Activated T-cell treated with anti-CD3 and anti-CD28 coated beads, Interleukin-2, amount 50 U/mL, for 4 hours (primary cell): ENCODE measurements around the gene LAMA2. TPM values are rescaled to one million over a fixed set of nuclear protein-coding genes. Genes with fewer than 3 reads are reported as not detected.

Source experiments
- ATAC-seq, 2 donors: fragments of 200-7000 bp; cut with Tn5 transposase; one replicate each; pipeline ENCODE4 v1.10.0; 2021
- DNase-seq: peaks from one replicate; pipeline ENCODE4 v3.0.0-alpha.2; 2020
- H3K27me3 Mint-ChIP-seq: one replicate; pipeline ENCODE4 v1.8.0; 2021; ENCODE audit warnings: low read depth, mixed read lengths
- H3K36me3 Mint-ChIP-seq: one replicate; pipeline ENCODE4 v1.8.0; 2022; ENCODE audit warnings: mixed read lengths; ENCODE audit not compliant: insufficient read depth
- H3K4me1 Mint-ChIP-seq: one replicate; pipeline ENCODE4 v1.8.0; 2021; ENCODE audit warnings: low read depth, mixed read lengths
- H3K4me3 Mint-ChIP-seq: one replicate; pipeline ENCODE4 v1.8.0; 2021; ENCODE audit warnings: mild to moderate bottlenecking, moderate library complexity, mixed read lengths
- H3K9me3 Mint-ChIP-seq: one replicate; pipeline ENCODE4 v1.8.0; 2021; ENCODE audit warnings: mixed read lengths
- total RNA-seq, 3 donors: library from RNA; stranded (reverse); gene quantifications; one replicate each; pipeline ENCODE4 v1.2.1, GENCODE V29; 2021

LAMA2 gene
- total RNA-seq, 3 donors from 2014 or later = 2.1 to 4.7 (median 3.8) TPM

DNA sequence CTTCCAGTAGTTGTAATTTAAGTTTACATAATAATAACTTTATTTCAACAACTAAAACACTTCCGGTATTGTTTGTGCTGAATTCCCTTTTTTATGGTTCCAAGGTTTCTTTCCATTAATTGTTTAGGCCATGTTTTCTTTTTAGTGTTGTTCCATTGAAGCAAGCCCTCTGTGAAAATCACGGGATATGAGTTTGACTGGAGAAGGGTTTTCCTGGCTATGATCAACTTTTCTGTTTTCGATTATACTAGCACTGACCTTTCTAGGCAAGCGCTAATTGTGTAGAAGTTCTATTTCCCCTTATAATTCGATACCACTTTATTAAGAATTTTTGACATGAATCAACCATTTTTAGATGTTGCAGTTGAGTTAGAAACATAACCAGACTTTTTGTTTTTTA is 2.4 kb downstream of the LAMA2 start:
- Mint-ChIP-seq H3K27me3 (peaks cover 24% of the 10 kb centered on the region), H3K9me3 (no peaks in the 10 kb centered on the region), H3K4me3 (no peak overlapping the region), H3K4me1 (peaks cover 4% of the 10 kb centered on the region), H3K36me3 (no peaks in the 10 kb centered on the region)
- ATAC-seq (no peak), DNase-seq (no peak)

DNA sequence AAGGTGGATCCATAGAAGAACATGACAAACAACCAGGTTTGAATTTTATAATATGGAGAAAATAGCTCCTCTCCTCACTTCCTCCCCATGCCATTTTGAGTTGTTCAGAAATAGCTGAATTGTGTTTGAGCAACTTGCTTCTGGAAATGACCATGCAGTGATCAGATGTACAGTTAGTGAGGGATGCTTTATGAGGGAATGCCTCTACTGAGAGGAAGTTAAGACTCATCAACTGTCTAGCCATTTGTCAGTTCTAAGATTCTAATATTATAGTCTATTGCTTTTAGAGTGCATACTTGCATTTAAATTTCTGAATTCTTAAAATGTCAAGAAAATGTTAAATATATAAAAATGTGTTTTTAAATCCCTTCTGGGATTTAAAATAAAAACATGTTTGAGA is 3.8 kb downstream of the LAMA2 start:
- no peaks in the 10 kb centered on the region for H3K9me3 Mint-ChIP-seq
- ATAC-seq (no peak), DNase-seq (no peak)
- no peak overlapping the region for H3K4me3 Mint-ChIP-seq
- no peaks in the 10 kb centered on the region for H3K36me3 Mint-ChIP-seq
- peaks cover 4% of the 10 kb centered on the region for H3K4me1 Mint-ChIP-seq
- H3K27me3 Mint-ChIP-seq = peaks cover 21% of the 10 kb centered on the region

DNA sequence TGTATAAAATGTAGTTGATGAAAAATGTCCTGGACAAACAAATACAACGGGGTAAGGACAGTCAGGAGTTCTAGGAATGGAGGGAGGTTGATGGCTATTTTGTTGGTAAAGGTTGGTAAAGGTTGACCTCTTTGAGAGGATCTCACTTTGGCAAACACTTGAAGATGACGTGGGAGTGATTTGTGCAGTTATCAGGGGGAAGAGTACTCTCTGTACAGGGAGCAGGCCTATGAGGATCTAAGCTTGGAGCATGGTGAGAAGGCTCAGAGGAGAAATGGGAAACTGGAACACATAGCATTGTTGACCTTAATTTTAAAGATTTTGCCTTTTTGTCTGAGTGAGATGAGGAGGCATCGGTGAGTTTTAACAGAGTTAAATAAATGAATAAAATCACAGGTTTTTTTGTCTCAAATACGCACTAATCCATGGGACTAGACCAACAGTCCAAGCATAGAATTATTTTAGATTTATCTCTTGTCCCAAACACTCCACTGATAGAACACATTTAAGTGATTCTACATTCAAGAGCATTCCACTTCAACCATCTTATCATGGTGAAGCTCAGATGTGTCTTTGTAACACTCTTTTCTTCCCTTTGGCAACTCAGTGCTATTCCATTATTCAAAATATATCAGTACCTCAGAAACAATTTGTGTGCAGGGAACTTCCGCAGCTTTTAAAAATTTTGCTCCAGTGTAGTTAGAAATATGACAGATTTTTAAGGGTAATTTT is 5.7 kb downstream of the LAMA2 start:
- peaks cover 9% of the 10 kb centered on the region for H3K27me3 Mint-ChIP-seq
- no peaks in the 10 kb centered on the region for H3K4me1 Mint-ChIP-seq
- H3K4me3 Mint-ChIP-seq = no peak overlapping the region
- H3K36me3 Mint-ChIP-seq = no peaks in the 10 kb centered on the region
- DNase-seq (no peak), ATAC-seq (no peak)
- H3K9me3 Mint-ChIP-seq = no peaks in the 10 kb centered on the region

DNA sequence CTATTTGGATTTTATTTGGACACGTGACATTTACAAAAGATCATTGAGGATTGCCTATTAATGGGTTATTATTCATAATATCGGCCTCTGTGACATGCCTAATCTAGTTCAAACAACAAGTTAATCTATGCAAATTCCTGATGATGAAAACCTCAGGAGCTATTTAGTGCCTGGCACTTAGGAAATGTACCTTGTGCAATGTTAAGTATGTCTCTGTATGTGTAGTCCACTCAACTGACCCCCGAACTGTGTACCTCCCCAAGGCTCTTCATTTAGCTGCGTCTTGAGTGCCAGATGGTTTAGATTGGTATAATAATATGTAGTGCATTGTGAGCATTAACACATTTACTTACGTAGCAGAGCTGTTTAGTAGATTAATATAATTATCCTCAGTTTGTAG is 6.9 kb downstream of the LAMA2 start:
- DNase-seq = no peak
- ATAC-seq = no peak
- Mint-ChIP-seq H3K4me1 (no peaks in the 10 kb centered on the region), H3K36me3 (no peaks in the 10 kb centered on the region), H3K9me3 (peaks cover 1% of the 10 kb centered on the region), H3K27me3 (peaks cover 3% of the 10 kb centered on the region), H3K4me3 (no peak overlapping the region)

DNA sequence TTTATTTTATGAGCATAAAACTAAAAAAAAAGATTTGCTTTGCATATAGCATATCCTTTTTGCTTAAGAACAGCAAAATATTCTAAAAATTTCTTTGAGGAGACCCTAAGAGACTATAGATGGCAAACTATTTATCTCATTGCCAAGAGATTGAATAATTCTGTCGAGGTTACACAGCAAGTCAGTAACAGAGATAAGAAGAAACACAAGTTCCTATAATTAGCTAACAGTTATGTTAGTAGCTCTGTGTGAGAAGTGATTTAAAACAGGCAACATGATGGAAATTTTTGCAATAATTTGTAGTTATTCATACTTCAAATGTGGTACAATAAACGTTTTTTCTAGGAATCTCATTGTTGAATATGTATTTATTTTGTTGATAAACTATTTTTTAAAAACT is 9.1 kb downstream of the LAMA2 start:
- no peak for ATAC-seq
- Mint-ChIP-seq H3K27me3 (no peaks in the 10 kb centered on the region), H3K36me3 (no peaks in the 10 kb centered on the region), H3K4me3 (no peak overlapping the region), H3K4me1 (no peaks in the 10 kb centered on the region), H3K9me3 (peaks cover 3% of the 10 kb centered on the region)
- DNase-seq = no peak

DNA sequence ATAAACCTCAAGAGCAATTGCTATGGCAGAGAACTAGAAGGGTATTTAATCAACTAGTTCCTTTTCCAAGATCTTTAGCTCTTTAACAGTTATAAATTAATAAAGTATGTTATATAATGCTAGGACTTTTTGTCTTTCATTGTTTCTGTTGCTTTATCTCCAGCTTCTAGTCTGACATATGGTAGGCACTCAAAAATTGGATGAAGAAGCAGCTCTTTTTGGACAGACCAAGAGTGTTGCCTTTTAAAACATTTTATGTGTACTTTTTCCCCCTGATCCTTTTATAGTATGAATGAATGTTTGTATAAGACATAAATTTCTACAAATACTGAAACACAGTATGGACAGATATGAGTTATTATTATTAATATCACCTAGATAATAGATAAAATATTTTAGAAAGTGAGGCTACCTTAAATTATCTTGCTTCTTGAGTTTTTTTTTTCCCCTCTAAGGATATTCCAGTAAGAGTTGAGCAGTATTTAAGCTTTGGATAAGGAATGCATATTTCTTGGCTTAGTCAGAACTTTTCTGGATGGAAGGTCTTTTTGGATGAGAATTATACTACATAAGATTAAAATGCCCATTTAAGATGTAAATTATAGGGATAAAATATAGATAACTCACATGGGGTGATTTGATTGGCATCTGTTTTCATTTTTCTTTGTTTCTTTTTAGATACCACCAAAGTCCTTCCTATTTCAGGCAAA is 16.6 kb downstream of the LAMA2 start:
- H3K4me3 Mint-ChIP-seq = no peak overlapping the region
- no peaks in the 10 kb centered on the region for H3K27me3 Mint-ChIP-seq
- DNase-seq = no peak
- no peaks in the 10 kb centered on the region for H3K4me1 Mint-ChIP-seq
- ATAC-seq = no peak
- H3K9me3 Mint-ChIP-seq = peaks cover 3% of the 10 kb centered on the region
- no peaks in the 10 kb centered on the region for H3K36me3 Mint-ChIP-seq

DNA sequence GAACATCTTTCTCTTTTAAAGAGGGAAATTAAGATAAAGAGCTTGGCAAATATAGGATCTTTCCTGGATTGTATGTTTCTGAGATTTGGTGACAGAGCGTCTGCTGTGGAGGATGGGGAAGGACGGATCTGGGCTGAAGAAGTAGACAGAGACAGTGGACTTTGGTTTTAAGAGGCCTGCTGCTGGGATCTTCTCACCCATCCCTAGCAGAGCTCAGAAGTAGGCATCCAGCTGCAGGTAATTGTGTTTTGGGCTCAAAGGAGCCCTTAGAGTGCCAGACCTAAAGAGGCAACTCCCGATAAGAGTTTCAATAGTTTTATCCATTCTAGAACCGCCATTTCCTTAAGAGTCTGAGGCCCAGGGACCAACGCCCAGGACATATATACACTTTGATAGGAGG is 20.8 kb downstream of the LAMA2 start:
- Mint-ChIP-seq H3K4me1 (no peaks in the 10 kb centered on the region), H3K4me3 (no peak overlapping the region), H3K36me3 (no peaks in the 10 kb centered on the region), H3K9me3 (no peaks in the 10 kb centered on the region), H3K27me3 (no peaks in the 10 kb centered on the region)
- DNase-seq = no peak
- ATAC-seq = no peak

DNA sequence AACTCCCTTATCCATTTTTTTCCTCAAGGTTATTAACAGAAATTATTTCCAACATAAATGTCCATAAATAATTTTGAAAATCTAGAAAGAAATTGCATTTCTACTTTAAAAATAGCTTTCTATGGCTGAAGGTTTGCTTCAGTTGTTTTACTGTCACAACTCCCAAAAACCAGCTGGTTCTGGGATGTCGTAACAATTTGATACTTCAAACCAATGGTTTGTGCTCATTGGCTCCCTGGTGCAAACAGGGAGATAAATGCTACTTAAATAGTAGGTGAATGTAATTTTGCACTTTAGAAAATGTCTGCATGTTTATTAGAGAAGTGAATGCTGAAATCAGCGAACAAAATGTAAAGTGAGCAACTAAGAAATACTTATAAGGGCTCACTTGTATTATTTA is 31.1 kb downstream of the LAMA2 start:
- Mint-ChIP-seq H3K4me3 (no peak overlapping the region), H3K9me3 (peaks cover 3% of the 10 kb centered on the region), H3K4me1 (no peaks in the 10 kb centered on the region), H3K27me3 (peaks cover 3% of the 10 kb centered on the region), H3K36me3 (no peaks in the 10 kb centered on the region)
- DNase-seq (no peak), ATAC-seq (no peak)

DNA sequence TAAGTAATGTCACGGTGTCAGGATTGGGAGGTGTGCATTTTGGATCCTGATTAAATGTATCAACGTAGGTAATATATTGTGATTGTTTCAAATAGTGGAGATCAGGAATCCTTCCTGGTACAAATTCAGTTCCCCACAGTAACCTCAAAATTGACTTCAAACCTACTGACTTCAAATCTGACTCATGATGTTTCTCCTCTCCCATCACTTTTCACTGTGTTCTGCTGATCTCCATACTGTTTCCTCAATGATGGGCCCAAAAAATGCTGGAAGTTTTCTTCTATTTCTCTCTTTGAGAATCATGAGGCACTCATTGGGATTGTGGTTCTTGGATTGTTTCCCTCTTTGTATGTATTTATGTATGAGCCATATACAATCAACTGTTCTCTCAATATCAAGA is 35.9 kb downstream of the LAMA2 start:
- ATAC-seq (no peak), DNase-seq (no peak)
- no peaks in the 10 kb centered on the region for H3K36me3 Mint-ChIP-seq
- no peaks in the 10 kb centered on the region for H3K4me1 Mint-ChIP-seq
- no peaks in the 10 kb centered on the region for H3K9me3 Mint-ChIP-seq
- no peak overlapping the region for H3K4me3 Mint-ChIP-seq
- no peaks in the 10 kb centered on the region for H3K27me3 Mint-ChIP-seq

DNA sequence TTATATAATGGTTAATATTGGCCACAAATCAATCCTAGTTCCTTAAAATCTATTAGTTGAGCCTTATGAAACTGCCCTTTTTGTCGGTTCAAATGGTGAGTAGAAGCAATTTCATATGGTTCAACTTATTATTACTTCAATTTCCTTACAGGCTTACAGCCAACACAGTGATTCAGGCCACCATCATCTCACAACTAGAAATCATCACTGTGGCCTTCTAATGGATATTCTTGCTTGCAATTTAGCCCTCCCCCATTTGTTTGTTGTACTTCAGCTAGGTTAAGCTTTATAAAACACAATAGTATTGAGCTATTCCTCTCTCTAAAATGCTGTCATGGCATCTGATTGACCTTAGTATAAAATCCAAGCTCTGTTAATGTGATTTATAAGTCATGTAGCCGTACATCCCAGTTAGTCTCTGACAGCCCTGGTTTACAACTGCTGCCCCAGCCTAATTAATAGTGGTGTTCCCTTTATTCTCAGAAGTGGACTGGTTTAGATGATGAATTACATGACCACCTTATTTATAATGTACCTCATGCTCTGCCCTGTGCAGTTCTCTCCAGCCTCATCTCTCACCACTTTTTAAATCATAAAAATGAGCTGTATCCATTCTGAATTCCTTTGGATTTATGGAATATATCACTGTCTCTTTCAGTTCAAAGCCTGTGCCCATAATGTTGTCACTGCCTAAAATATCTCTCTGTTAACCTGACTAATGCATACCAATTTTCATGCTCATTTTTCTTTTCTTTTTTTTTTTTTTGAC is 36.7 kb downstream of the LAMA2 start:
- H3K36me3 Mint-ChIP-seq = no peaks in the 10 kb centered on the region
- ATAC-seq (no peak), DNase-seq (no peak)
- H3K4me3 Mint-ChIP-seq = no peak overlapping the region
- no peaks in the 10 kb centered on the region for H3K27me3 Mint-ChIP-seq
- no peaks in the 10 kb centered on the region for H3K4me1 Mint-ChIP-seq
- no peaks in the 10 kb centered on the region for H3K9me3 Mint-ChIP-seq

DNA sequence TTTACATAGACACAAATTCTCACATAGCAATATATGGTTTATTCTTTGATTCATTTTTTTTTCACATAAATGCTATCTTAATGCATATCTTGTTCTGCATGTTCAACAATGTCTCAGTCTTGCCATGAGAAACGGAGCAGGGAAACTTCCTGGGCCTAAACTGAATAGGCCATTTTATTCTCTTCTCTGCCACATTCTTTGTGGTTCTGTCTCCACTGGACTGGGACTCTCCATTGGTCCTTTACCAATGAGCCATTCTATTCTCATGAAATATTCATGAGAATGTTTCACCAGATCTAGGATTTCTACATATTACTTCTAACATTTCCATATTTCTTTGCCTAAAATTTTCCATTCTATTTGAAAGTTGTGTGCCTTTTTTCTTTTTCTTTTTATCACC is 42.8 kb downstream of the LAMA2 start:
- no peaks in the 10 kb centered on the region for H3K4me1 Mint-ChIP-seq
- DNase-seq (no peak), ATAC-seq (no peak)

DNA sequence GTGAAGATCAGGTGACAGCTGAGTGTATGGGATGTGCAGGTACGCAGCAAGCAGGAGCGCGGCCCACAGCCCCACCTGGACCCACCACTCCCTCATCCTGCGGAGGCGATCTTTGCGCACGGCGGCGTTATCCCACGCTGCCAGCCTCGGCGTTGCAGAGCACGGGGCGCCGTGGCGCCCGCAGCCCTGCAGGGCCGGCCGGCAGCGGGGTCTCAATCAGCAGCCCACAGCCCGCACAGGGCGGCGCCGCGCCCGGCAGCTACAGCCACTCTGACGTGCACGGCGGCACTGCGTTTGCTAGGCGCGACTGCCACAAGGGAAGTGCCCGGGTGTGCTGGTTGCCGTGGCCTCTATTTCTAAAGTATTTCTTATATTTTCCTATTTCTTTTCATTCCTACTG is 46.9 kb downstream of the LAMA2 start:
- Mint-ChIP-seq H3K9me3 (no peaks in the 10 kb centered on the region), H3K36me3 (no peaks in the 10 kb centered on the region), H3K4me1 (no peaks in the 10 kb centered on the region), H3K27me3 (peaks cover 3% of the 10 kb centered on the region), H3K4me3 (no peak overlapping the region)
- ATAC-seq (no peak), DNase-seq (no peak)

More for the DNA sequence above, 42.8 kb downstream of the LAMA2 start:
- Mint-ChIP-seq H3K27me3 (peaks cover 3% of the 10 kb centered on the region), H3K4me3 (no peak overlapping the region), H3K36me3 (no peaks in the 10 kb centered on the region), H3K9me3 (no peaks in the 10 kb centered on the region)

DNA sequence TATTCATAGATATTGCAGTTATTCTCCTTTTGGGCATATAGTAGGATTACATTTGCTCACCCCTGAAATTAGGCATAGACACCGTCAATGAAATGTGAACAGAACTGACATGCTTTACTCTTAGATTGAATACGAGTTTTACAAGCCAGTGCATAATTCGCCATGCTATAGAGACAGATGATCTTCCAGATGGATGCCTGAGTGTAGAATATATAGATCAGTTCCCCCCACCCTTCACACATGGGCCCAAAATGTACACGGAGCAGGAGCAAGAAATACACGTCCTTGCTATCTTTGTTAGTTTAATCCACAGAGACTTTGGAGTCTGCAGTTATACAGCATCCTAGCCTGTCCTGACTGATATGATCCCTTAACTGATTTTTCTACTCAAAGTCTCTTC is 47.4 kb downstream of the LAMA2 start:
- H3K9me3 Mint-ChIP-seq = no peaks in the 10 kb centered on the region
- H3K4me1 Mint-ChIP-seq = no peaks in the 10 kb centered on the region
- no peaks in the 10 kb centered on the region for H3K36me3 Mint-ChIP-seq
- no peak for ATAC-seq
- peaks cover 3% of the 10 kb centered on the region for H3K27me3 Mint-ChIP-seq
- DNase-seq = no peak
- H3K4me3 Mint-ChIP-seq = no peak overlapping the region

DNA sequence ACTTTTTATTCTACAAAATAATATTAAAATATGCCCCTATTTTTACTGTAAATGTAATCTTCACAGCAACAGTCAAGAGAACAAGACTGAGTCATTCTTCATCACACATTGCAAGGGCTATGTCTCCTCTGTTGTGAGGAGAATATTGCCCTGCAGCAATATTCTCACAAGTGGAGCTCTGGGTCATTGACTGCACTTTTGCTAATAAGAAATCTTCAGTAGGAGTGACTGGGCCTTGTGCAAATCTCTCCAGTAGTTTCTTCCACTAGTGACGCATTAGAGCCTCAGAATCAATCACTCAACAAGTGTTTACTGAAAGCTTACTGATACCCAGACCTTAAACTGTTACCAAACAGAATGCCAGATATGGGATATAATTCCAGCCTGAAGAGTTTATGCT is 49.1 kb downstream of the LAMA2 start:
- DNase-seq (no peak), ATAC-seq (no peak)
- Mint-ChIP-seq H3K4me3 (no peak overlapping the region), H3K9me3 (no peaks in the 10 kb centered on the region), H3K36me3 (no peaks in the 10 kb centered on the region), H3K4me1 (no peaks in the 10 kb centered on the region), H3K27me3 (peaks cover 3% of the 10 kb centered on the region)

DNA sequence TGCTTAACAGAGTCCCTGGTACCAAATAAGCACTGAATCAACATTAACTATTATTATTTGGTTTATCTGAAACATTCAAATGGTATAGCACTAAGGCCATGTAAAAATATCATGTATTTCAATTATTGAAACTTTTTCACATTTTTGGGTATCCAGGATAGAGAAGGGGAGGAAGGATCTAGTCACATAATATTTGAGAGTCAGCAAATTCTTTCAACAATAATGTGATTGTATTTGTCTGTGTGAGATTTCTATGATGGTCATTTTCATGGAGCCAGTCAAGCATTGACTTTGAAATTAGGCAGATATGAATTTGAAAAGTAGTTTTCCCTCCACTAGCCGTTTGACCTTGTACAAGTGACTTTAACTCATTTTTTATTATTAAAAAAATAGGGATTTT is 67.9 kb downstream of the LAMA2 start:
- ATAC-seq (no peak), DNase-seq (no peak)
- Mint-ChIP-seq H3K36me3 (no peaks in the 10 kb centered on the region), H3K27me3 (no peaks in the 10 kb centered on the region), H3K4me1 (no peaks in the 10 kb centered on the region), H3K4me3 (no peak overlapping the region), H3K9me3 (no peaks in the 10 kb centered on the region)
